Measurements from ENCODE around the gene THOC6. TPM values are rescaled to one million over a fixed set of nuclear protein-coding genes. Genes with fewer than 3 reads are reported as not detected.

THOC6 gene
- total RNA-seq, 1 experiment from 2014 or later, result 118 TPM

DNA sequence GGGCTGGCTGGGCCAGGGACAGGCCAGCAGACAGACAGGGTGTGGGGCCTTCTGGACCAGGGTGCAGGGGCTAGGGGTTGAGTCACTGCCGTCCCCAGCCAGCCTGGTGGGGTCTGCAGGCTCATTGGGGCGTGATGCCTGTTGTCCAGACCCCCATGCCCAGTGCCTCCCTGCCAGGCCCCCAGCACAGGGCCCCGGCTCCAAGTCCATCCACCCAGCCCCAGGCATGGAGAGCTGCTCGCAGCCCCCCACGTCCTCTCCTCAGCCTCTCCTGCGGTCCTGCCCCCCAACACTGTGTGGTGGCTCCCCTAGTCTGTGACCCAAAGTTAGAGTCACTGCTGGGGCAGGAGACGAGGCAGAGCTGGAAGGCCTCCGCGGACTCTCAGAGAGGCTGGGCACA is 36.5 kb upstream of the THOC6 start:
- Histone ChIP-seq H3K27me3 (no peaks in the 10 kb centered on the region), H3K4me3 (no peak overlapping the region), H3K36me3 (no peaks in the 10 kb centered on the region), H3K9me3 (no peaks in the 10 kb centered on the region)
- no peak for DNase-seq

DNA sequence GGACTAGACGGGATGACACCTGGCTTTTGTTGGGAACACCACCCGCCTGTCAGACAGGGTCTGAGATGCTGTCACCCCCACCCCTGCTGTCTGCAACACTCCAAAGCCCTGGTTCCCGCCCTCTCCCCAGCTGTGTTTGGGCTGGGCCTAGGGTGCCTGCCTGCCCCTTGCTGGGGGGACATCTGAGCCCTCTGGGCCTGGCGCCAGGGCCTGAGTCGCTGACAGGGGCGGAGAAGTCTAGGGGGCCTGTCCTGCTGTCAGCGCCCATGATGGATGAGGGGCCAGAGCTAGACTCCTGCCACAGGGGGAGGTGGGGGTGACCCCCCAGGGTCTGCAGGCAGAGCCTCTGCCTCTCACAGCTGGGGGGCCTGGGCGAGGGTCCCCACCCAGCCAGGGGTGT is 36.0 kb upstream of the THOC6 start:
- H3K9me3 ChIP-seq, result no peaks in the 10 kb centered on the region
- no peaks in the 10 kb centered on the region for H3K27me3 ChIP-seq
- no peak overlapping the region for H3K4me3 ChIP-seq
- H3K36me3 ChIP-seq, result no peaks in the 10 kb centered on the region
- peak; percentile 76 for DNase-seq

DNA sequence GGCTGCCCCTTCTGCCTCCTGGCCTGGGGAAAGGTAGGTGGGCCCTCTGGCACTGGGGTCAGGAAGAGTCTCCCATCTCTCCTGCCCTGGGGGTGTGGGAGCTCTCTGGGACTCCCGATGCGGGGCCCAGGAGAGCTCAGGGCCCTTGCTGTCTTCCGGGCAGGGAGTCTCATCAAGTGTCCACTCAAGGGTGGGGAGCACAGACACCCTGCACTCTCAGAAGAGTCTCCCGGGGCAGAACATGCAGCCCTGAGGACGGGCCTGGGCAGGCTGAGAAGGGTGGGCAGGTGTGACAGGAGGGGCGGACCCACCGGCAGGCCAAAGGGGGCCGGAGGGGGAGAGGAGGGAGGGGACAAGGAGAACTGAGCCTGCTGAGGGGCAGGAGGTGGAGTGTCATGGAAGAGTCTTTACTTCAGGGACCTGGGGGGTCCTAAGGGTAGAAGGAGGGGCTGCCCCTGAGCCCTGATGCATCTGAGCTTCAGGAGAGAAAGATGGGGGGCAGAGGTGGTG is 35.2 kb upstream of the THOC6 start:
- Histone ChIP-seq H3K36me3 (no peaks in the 10 kb centered on the region), H3K9me3 (no peaks in the 10 kb centered on the region), H3K4me3 (no peak overlapping the region), H3K27me3 (no peaks in the 10 kb centered on the region)
- no peak for DNase-seq

DNA sequence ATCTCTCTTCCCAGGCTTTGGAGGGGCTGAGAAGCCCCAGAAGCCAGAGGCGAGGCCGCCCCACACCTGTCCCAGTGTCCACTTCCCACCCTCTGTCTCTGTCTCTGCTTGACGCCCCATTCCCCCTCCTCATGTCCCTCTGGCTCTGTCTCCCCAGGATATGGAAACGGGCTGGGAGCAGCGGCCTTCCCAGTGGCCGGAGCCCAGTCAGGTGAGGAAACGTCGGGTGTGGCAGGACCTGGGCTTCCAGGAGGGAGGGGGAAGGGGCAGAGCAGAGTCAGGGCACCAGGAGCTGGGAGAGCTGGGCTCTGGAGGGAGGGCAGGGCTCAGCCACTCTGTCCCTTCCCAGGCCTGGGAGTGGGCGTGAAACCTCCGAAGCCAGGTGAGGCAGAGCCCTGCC is 32.9 kb upstream of the THOC6 start:
- no peaks in the 10 kb centered on the region for H3K27me3 ChIP-seq
- no peaks in the 10 kb centered on the region for H3K9me3 ChIP-seq
- DNase-seq, result no peak
- H3K4me3 ChIP-seq, result no peak overlapping the region
- H3K36me3 ChIP-seq, result no peaks in the 10 kb centered on the region

DNA sequence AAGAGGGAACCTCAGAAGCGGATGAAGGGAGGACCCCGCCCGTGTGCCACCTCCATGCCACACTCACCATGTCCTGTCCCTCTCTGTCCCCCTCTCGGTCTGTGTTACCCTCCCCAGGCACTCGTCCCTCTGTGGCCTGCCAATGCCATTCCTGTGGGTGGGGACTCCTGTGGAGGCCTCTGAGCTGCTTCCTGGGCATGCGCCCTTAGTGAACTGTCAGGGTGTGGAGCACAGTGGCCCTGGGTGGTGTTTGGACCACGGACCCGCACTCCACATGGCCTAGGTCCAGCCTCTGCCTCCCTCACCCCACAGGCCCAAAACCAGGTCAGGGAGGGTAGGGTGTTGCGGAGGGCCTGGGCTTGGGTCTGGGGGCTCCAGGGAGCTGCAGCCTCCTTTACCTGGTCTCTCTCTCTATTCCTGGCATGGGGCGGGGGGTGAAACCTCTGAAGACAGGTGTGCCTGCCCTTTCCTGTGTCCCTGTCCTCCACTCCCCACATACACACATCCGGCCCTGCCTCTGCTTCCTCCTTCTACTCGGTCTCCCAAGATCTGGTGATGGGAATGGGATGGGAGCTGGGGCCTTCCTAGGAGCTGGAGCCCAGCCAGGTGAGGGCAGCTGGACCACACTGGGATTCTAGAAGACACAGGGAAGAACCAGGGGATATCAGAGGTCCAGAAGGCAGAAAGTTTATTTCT is 32.1 kb upstream of the THOC6 start:
- no peaks in the 10 kb centered on the region for H3K27me3 ChIP-seq
- no peak overlapping the region for H3K4me3 ChIP-seq
- no peaks in the 10 kb centered on the region for H3K9me3 ChIP-seq
- DNase-seq, result no peak
- H3K36me3 ChIP-seq, result no peaks in the 10 kb centered on the region

DNA sequence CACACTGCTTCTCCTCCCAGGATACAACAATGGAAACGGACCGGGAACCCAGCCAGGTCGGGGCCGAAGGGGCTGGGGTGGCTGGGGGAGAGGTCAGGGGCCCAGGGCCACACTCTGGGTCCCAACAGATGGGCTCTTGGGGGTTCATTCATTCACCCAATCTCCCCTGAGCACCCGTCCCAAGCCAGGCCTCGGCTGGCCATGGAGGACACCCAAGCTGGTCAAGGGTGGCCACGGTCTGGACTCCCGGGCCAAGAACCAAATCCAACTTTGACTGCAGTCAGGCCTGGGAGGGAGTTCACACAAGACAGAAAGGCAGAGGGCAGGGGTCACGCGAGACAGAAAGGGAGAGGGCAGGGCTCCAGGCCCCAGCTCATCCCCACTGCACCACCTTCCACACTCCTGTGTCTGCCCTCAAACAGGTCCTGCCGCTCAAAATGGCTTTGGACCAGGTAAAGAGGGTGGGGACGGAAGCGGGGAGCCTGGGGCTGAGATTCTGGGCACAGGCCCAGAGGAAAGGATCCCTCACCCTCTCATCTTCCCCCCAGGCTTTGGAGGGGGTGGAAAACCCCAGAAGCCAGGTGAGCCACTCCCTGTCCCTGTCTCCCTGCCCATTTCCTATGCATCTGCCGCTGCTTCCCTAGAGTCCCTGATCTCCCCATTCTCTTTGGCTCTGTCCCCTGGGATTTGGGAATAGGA is 31.3 kb upstream of the THOC6 start:
- no peak for DNase-seq
- H3K9me3 ChIP-seq, result no peaks in the 10 kb centered on the region
- H3K27me3 ChIP-seq, result no peaks in the 10 kb centered on the region
- H3K36me3 ChIP-seq, result no peaks in the 10 kb centered on the region
- no peak overlapping the region for H3K4me3 ChIP-seq

DNA sequence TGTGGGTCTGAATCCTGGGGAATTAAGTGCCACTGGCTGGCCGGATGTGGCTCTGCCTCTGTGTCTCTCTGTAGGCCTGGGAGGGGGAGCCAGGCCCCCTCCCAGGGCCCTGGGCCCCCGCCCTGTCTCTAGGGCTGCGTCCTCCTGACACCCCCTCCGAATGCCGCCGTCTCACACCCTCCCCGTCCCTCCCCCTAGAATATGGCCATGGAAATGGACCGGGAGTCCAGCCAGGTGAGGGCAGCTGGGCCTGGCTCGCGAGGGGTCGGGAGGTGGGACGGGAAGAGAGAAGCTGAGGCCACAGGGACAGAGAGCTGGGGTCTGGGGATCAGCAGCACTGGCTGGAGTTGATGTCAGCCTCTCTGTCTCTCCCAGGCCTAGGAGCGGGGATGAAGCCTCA is 27.5 kb upstream of the THOC6 start:
- H3K36me3 ChIP-seq, result 0 out of 2 replicates have a peak, but pooled peaks cover 3% of the 10 kb centered on the region
- no peaks in the 10 kb centered on the region for H3K27me3 ChIP-seq
- no peaks in the 10 kb centered on the region for H3K9me3 ChIP-seq
- no peak for DNase-seq
- no peak overlapping the region for H3K4me3 ChIP-seq

DNA sequence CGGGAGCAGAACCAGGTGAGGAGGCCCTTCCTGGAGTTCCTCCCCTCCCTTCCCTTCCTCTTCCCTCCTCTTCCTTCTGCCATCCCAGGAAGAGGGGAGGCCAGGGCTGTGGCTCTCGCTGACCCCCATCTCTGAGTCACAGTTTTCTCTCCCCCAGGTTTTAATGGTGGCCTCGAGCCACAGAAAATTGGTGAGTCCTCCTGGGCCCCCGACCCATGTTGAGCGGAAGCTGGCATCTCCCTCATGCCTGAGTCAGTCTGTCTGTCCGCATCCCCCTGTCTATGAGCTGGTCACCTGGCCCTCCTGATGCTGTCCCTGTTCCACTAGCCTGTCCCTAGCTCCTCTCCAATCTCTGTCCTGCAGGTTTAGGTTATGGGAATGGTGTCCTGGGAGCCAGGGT is 23.9 kb upstream of the THOC6 start:
- H3K36me3 ChIP-seq, result peaks cover 12% of the 10 kb centered on the region
- DNase-seq, result no peak
- H3K4me3 ChIP-seq, result no peak overlapping the region
- no peaks in the 10 kb centered on the region for H3K27me3 ChIP-seq
- no peaks in the 10 kb centered on the region for H3K9me3 ChIP-seq

DNA sequence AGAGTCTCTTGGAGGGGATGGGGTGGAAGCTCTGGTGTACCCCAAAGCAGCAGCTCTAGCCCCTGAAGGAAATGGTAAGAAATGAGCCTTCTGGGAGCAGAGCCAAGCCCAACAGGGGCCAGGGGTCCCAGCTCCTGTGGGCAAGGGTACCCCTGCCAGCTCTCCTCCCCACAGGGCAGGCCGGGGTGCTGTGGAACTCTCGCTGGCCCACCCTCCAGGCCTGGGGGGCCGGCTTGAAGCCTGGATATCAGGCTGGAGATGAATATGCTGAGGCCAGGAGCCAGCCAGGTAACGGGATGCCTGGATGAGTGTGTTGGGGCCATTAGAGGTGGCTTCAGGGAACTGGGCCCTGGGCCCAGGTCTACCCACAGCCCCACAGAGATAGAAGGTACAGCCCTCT is 23.3 kb upstream of the THOC6 start:
- H3K9me3 ChIP-seq, result no peaks in the 10 kb centered on the region
- H3K36me3 ChIP-seq, result peaks cover 12% of the 10 kb centered on the region
- H3K4me3 ChIP-seq, result no peak overlapping the region
- DNase-seq, result no peak
- H3K27me3 ChIP-seq, result no peaks in the 10 kb centered on the region

DNA sequence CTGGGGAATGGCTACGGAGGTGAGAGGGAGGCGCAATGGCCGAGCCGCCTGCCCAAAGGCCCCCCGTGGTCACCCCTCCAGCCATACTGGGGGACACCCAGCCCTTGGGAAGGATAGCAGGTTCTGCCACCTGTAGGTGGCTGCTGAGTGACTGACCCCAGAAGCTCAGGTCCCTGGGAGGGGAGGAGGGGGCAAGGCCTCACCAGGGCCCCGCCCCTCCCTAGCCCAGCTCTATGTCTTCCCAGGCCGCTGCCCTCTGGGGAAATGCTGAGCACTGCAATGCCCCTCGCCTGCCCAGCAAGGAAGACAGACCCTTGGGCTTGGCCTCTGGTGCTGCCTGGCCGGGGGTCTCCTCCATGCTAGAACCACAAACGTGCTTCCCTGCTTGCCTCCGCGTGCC is 22.5 kb upstream of the THOC6 start:
- Histone ChIP-seq H3K27me3 (no peaks in the 10 kb centered on the region), H3K4me3 (no peak overlapping the region), H3K36me3 (peaks cover 12% of the 10 kb centered on the region), H3K9me3 (no peaks in the 10 kb centered on the region)
- no peak for DNase-seq

DNA sequence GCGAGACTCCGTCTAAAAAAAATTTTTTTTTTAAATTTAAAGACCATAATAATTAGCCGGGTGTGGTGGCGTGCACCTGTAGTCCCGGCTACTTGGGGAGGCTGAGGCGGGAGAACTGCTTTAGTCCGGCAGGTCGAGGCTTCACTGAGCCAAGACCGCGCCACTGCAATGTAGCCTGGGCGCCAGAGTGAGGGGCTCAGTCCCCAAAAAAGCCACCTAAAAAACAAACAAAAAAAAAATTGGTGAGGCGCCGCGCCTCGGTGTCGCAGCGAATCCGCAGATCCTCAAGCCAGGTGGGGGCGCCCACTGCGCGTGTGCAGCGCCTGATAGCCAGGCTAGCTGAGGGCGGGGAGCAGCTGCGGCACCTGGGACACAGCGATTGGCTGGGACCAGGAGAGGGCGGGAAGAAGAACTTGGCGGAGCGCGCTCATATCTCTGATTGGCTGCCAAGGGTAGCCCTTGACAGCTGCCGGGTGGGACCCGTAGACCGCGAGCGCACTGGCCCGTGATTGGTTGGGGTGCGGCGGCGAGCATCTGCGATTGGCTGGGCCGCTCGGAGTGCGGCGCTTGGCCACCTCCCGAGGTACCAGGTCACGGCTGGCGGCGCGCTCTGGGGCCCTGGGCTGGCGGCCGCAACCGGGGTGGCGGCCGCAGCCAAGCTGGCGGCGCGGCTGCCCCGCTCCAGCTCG is 20.1 kb upstream of the THOC6 start:
- peak overlapping the region; percentile 33 for H3K4me3 ChIP-seq
- H3K36me3 ChIP-seq, result peaks cover 21% of the 10 kb centered on the region
- peak; percentile 100 for DNase-seq
- H3K9me3 ChIP-seq, result no peaks in the 10 kb centered on the region
- H3K27me3 ChIP-seq, result no peaks in the 10 kb centered on the region

DNA sequence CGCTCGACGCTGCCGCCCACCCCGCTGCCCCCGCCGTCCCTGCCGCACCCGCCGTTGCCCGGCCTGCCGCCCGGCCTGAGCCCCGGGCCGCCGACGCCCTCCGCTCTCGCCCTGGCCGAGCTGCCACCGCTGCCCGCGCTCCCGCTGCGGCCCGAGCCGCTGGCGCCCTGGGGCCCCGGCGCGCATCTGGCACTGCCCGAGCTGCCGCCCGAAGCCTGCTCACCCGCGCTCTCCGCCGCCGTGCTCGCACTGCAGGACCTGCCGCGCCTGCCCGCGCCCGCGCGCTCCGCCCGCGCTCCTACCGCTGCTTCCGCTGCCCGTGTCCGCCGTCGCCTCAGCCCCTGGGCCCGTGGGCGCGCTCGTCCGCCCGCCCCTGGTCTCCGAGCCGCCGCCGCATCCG is 19.5 kb upstream of the THOC6 start:
- no peaks in the 10 kb centered on the region for H3K9me3 ChIP-seq
- peaks cover 21% of the 10 kb centered on the region for H3K36me3 ChIP-seq
- DNase-seq, result peak; percentile 62
- no peaks in the 10 kb centered on the region for H3K27me3 ChIP-seq
- H3K4me3 ChIP-seq, result no peak overlapping the region

DNA sequence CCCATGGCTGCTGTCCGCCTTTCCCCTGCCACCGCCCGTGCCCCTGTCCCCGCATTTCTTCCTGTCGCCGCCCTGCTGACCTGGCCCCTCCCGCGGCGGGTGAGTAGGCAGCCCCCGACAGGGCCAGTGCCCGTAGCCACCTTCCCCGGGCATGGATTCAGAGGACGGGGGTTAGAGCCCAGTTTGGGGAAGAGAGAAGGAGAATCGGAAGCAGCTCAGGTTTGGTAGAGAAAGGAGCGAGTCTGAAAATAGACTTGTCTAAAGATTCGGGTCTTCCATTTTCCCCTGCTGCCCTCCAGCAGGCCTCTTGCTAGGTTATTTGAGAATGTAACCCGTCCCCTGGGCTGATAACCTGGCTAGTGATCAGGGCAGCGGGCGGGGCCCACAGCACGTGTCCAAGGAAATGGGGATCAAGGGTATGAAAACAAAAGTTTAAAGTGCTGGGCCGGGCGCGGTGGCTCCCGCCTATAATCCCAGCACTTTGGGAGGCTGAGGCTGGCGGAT is 19.0 kb upstream of the THOC6 start:
- no peaks in the 10 kb centered on the region for H3K27me3 ChIP-seq
- H3K9me3 ChIP-seq, result no peaks in the 10 kb centered on the region
- H3K36me3 ChIP-seq, result peaks cover 21% of the 10 kb centered on the region
- peak overlapping the region; percentile 56 for H3K4me3 ChIP-seq
- DNase-seq, result peak; percentile 78

DNA sequence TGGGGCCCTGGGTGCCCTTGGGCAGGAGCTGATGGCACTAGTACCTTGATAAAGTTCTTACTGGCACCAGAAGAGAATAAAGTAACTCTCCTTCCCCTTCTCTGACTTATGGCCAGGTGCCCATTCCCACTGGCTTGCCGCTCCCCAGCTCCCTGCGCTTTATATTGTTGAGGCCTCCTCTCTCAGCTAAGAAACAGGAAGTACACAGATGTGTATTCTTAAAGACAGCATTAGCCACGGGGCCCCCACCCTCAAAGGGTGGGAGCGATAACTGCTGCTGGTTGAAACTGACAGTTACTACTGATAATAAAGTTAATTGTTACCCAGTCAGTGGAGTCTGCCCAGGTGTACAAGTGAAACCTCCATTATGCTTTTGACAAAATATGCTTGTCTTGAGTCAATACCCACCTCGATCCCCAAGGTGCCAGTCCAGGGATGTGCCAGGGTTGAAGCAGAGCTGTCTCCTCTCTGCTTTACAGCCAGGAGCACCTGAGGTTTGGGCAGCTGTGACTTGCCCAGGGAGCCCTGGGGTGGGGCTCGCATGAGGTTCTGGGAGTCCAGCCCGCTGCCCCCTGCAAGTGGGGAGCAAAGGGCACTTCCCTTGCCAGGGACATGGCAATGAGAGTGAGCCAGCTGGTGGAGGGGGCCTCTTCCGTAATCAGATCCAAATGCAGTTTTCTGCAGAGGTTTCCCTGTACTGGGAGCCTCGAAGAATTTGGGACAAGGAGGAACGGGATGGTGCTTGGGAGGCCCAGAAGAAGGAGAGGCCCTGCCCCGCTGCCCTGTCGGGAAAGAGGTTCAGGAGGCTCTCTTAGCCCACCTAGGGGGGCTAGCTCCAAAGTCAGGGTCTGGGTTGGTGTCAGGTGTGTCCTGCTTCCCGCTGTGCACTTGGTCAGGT is 16.5 kb upstream of the THOC6 start:
- H3K9me3 ChIP-seq, result no peaks in the 10 kb centered on the region
- H3K27me3 ChIP-seq, result no peaks in the 10 kb centered on the region
- H3K4me3 ChIP-seq, result no peak overlapping the region
- no peak for DNase-seq
- peaks cover 13% of the 10 kb centered on the region for H3K36me3 ChIP-seq

DNA sequence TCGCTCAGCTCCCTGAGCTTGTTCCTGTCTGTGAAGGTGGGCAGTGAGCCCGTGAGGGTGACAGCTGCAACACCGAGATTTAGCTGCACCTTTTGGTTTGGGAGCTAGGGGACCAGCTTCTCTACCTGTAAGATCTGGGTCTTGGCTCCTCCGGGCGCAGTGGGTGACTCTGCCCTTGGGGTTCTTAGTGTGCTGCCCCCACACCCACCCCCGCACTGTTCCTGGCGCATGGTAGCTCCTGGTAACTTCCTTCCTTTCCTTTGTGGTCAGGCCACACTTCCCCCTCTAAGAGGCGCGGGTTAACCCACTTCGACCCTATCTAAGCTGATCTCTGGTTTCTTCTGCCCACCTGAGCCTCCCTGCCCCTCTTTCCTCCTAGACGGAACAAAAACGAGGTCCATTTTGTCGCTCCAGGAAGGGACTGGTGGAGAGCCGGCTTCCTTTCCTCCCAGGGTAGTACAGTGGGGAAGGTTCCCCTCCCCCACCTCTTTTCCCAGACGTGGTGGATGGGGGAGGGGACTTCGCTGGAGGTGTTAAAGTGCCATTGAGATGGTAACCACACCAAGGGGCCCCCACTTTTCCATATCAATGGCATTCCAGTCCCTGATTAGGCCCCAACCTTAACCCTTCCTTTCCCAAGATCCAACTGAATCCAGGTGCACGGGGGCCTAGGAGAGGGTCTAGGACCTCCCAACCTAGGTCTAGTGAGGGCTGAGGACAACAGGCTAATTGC is 15.7 kb upstream of the THOC6 start:
- Histone ChIP-seq H3K27me3 (no peaks in the 10 kb centered on the region), H3K4me3 (no peak overlapping the region), H3K9me3 (no peaks in the 10 kb centered on the region), H3K36me3 (peaks cover 9% of the 10 kb centered on the region)
- DNase-seq, result no peak

DNA sequence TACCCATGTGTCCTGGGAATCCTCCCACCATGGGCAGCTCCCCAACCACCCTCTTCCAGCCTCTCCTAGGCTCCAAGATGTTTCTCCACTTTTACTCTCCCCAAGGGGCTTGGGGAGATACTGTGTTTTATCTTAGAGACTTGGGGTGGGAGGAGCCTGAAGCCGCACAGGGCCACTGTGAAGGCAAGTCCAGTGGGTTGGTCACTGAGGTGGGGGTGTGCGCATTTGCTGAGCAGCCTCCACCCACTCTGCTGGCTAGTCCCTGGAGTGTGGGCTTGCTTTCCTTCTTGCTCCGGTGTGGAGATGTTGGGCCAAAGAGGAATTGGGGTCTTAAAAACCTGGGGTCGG is 15.2 kb upstream of the THOC6 start:
- Histone ChIP-seq H3K4me3 (no peak overlapping the region), H3K9me3 (no peaks in the 10 kb centered on the region), H3K27me3 (no peaks in the 10 kb centered on the region), H3K36me3 (peaks cover 9% of the 10 kb centered on the region)
- DNase-seq, result no peak
